IPS-15b (cell line): ENCODE results near the gene MSX2.

Experiments used
- H3K27me3 ChIP-seq: one replicate; pipeline ENCODE4 v1.6.1; 2013; ENCODE audit warnings: low read length; ENCODE audit not compliant: control insufficient read depth, insufficient read depth
- H3K36me3 ChIP-seq: one replicate; pipeline ENCODE4 v1.6.1; 2013; ENCODE audit warnings: low read length; ENCODE audit not compliant: control insufficient read depth, insufficient read depth
- H3K4me1 ChIP-seq: one replicate; pipeline ENCODE4 v1.6.1; 2013; ENCODE audit warnings: mild to moderate bottlenecking, low read length; ENCODE audit not compliant: control insufficient read depth, insufficient read depth
- H3K4me3 ChIP-seq: one replicate; pipeline ENCODE4 v1.5.1; 2013; ENCODE audit warnings: low read depth, low read length
- H3K9ac ChIP-seq: one replicate; pipeline ENCODE4 v1.6.1; 2013; ENCODE audit warnings: low read depth, mild to moderate bottlenecking, low read length
- H3K9me3 ChIP-seq: one replicate; pipeline ENCODE4 v1.6.1; 2013; ENCODE audit warnings: mild to moderate bottlenecking, low read length; ENCODE audit not compliant: control insufficient read depth, insufficient read depth

The MSX2 gene

GRCh38 chr5:174767670-174768069 lies 43.3 kb downstream of the MSX2 start:
- H3K4me1 ChIP-seq: no peaks in the 10 kb centered on the region
- no peaks in the 10 kb centered on the region for H3K27me3 ChIP-seq
- H3K4me3 ChIP-seq: no peak overlapping the region
- no peaks in the 10 kb centered on the region for H3K36me3 ChIP-seq
- no peaks in the 10 kb centered on the region for H3K9me3 ChIP-seq
- H3K9ac ChIP-seq: no peak overlapping the region

DNA sequence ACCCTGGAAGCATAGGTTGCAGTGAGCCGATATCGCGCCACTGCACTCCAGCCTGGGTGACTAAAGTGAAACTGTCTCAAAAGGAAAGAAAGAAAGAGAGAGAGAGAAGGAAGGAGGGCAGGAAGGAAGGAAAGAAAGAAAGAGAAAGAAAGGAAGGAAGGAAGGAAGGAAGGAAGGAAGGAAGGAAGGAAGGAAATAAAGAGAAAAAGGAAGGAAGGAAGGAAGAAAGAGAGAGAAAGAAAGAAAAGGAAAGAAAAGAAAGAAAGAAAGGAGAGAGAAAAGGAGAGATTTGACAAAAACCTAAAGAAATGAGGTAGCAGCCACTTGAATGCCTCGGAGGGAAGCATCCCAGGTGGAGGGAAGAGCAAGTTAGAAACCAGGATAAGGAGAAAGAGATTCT lies 44.6 kb downstream of the MSX2 start:
- no peaks in the 10 kb centered on the region for H3K36me3 ChIP-seq
- no peak overlapping the region for H3K4me3 ChIP-seq
- H3K27me3 ChIP-seq: no peaks in the 10 kb centered on the region
- no peaks in the 10 kb centered on the region for H3K9me3 ChIP-seq
- H3K9ac ChIP-seq: no peak overlapping the region
- H3K4me1 ChIP-seq: no peaks in the 10 kb centered on the region

- no peak overlapping the region for H3K9ac ChIP-seq
- no peaks in the 10 kb centered on the region for H3K4me1 ChIP-seq
- H3K27me3 ChIP-seq: no peaks in the 10 kb centered on the region
- no peaks in the 10 kb centered on the region for H3K9me3 ChIP-seq
- no peak overlapping the region for H3K4me3 ChIP-seq
- H3K36me3 ChIP-seq: no peaks in the 10 kb centered on the region
Measured at GRCh38 chr5:174773371-174773770, 49.0 kb downstream of the MSX2 start.

DNA sequence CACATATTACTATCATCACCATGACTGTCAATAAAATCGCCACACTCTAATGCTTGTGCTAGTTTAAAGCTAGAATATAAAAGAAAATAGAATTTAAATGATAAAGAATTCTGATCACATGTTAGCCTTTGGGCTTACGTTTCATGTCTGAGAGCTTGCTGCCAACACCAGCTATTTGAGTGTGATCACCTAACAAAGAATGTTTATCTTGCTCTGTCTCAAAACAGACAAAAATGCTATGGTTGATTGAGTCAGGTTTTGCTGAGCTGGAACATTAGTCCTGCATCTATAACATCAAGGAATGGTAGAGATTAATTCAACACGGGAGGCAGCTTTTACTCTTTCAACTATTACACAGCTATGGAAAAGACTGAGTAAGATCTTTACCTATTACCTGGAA lies 50.7 kb downstream of the MSX2 start:
- Histone ChIP-seq H3K36me3 (no peaks in the 10 kb centered on the region), H3K27me3 (no peaks in the 10 kb centered on the region), H3K9me3 (no peaks in the 10 kb centered on the region), H3K9ac (no peak overlapping the region), H3K4me1 (no peaks in the 10 kb centered on the region), H3K4me3 (no peak overlapping the region)

DNA sequence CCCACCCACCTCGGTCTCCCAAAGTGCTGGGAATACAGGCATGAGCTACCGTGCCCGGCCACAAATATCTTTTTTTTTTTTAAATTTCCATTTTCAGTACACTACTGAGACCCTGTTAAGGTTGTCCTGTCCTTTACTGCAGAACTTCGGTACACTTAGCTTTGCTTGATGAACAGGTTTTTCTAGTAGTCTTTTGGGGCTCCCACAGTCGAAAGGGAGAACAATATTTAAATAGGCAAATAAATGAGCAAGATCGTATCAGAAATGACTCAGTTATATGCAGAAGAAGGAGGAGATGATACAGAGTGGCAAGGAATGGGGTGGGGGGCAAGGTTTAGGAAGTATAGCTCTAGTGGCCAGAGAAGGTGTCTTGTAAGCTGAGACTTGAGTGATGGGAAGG lies 52.7 kb downstream of the MSX2 start:
- Histone ChIP-seq H3K36me3 (no peaks in the 10 kb centered on the region), H3K4me3 (no peak overlapping the region), H3K27me3 (no peaks in the 10 kb centered on the region), H3K9me3 (no peaks in the 10 kb centered on the region), H3K4me1 (no peaks in the 10 kb centered on the region), H3K9ac (no peak overlapping the region)

GRCh38 chr5:174777583-174777982 lies 53.2 kb downstream of the MSX2 start:
- Histone ChIP-seq H3K36me3 (no peaks in the 10 kb centered on the region), H3K27me3 (no peaks in the 10 kb centered on the region), H3K9ac (no peak overlapping the region), H3K9me3 (no peaks in the 10 kb centered on the region), H3K4me1 (no peaks in the 10 kb centered on the region), H3K4me3 (no peak overlapping the region)
